ENCODE measurements around the gene ATXN1L. TPM values are rescaled to one million over a fixed set of nuclear protein-coding genes. Genes with fewer than 3 reads are reported as not detected.
"Not testable (repeated sequence)": the region's sequence is repeated elsewhere in the genome, so short reads cannot be mapped to it uniquely, and the experiment has no call there.

ATXN1L gene
- total RNA-seq, 4 donors from 2014 or later: 8.9 to 23.8 (median 15.6) TPM

DNA sequence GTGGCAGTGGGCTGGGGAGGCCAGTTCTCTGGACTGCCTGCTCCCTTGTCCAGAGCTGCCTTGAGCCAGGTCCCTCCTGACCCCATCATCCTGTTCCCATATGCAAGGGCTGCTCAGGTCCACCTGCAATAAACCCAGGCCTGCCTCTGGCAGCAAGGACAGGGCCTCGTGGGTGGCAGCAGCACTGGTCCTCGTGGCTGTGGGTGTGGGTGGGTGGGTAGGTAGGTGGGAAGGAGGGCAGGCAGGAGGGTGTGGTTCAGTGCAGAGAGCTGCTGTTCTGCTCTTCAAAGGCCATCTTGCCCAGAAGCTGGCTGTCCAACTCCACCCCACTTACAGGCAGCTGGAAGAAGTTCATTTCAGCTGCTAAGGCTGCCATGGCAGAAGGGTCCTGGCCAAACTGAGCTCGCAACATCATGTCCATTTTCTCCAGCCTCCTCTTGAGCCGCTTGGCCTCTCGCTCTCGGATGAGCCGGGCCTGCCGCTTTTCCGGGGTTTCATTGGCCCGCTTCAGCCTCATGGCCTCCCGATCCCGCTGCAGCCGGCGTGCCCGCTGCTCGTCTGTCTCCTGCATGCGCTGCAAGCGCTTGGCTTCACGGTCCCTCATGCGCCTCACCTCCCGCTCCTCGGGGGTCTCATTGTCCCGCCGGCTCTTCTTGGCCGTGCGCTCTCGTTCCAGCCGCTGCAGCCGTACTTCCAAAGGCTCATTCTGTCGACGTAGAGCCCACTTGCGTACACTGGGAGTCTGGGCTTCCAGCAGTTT lies 14.2 kb downstream of the ATXN1L start:
- DNase-seq: no peak
- Histone ChIP-seq H3K9me3 (no peaks in the 10 kb centered on the region), H3K4me3 (no peak overlapping the region), H3K27me3 (no peaks in the 10 kb centered on the region), H3K36me3 (peaks cover 4 to 94% (median 14%) of the 10 kb centered on the region in 3 donors), H3K27ac (no peak overlapping the region), H3K4me1 (no peaks in the 10 kb centered on the region)
- TF ChIP-seq POLR2A (IDR thresholded peaks at IDR 0.05) (no peak), CTCF (IDR thresholded peaks at IDR 0.05) (no peak)
- 94 to 98% methylated on average over 16 to 28 of the region's 32 CpGs for WGBS, 2 donors
- intact Hi-C loops (cut with DNase I): no loop called here

DNA sequence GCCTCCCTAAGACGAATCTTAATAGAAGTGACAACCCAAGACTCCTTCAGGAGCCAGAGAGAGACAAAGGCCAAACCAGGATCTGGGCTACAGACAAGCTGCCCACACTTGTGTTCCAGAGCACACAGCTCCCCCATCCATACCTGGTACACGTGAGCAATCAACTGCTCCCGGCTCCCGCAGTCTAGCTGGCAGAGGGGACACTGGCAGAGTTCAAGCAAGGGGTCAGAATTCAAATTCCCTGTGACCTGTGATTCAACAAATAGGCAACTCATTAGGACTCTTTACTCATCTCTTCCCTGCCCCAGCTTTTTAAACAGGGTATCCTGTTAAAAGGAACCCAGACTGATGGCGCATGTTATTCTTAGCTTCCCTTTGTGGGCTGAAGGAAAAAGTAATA lies 18.2 kb downstream of the ATXN1L start:
- peaks cover 4 to 96% (median 19%) of the 10 kb centered on the region in 3 donors for H3K36me3 ChIP-seq
- intact Hi-C loops (cut with DNase I): no loop called here

GRCh38 chr16:71865173-71865863 lies 19.5 kb downstream of the ATXN1L start:
- Histone ChIP-seq H3K27ac (no peak overlapping the region), H3K36me3 (peaks cover 0 to 95% (median 9%) of the 10 kb centered on the region in 3 donors), H3K4me1 (no peaks in the 10 kb centered on the region), H3K9me3 (no peaks in the 10 kb centered on the region), H3K4me3 (no peak overlapping the region), H3K27me3 (no peaks in the 10 kb centered on the region)
- WGBS, 2 donors: 89 to 90% methylated on average over 7 of the region's 7 CpGs
- intact Hi-C loops (cut with DNase I): no loop called here
- DNase-seq: no peak
- TF ChIP-seq CTCF (IDR thresholded peaks at IDR 0.05): no peak
- no peak for TF ChIP-seq POLR2A (IDR thresholded peaks at IDR 0.05)

More for the DNA sequence above, 18.2 kb downstream of the ATXN1L start:
- Histone ChIP-seq H3K9me3 (no peaks in the 10 kb centered on the region), H3K4me1 (no peaks in the 10 kb centered on the region), H3K27me3 (no peaks in the 10 kb centered on the region), H3K27ac (no peak overlapping the region), H3K4me3 (no peak overlapping the region)
- TF ChIP-seq POLR2A (IDR thresholded peaks at IDR 0.05): no peak
- no peak for TF ChIP-seq CTCF (IDR thresholded peaks at IDR 0.05)
- 100% methylated on average over 1 to 4 of the region's 5 CpGs for WGBS, 2 donors
- DNase-seq: no peak

- WGBS, 2 donors: 87 to 94% methylated on average over 6 of the region's 6 CpGs
These were observed 21.4 kb downstream of the ATXN1L start for GRCh38 chr16:71867175-71867574.

DNA sequence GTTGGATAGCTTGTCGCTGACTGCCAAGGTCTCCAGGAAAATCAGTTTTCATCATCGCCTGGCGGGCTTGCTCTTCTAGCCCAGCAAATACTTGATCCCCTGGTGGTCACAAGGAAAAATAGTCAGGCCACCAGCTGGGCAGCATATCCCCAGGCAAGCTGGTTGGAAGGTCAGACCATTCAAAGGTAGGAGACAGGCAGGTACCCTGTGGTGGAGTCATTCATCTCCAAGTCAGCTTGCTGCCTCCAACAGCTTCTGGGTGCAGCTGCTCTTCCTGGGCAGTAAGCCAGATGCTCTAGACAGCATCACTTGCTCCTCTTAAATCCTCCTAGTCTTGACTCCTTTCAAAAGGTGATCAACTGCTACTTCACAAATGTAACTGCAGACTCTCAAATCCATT lies 22.2 kb downstream of the ATXN1L start:
- no peaks in the 10 kb centered on the region for H3K27me3 ChIP-seq
- H3K27ac ChIP-seq: no peak overlapping the region
- intact Hi-C loops (cut with DNase I): no loop called here
- no peak overlapping the region for H3K4me3 ChIP-seq
- no peaks in the 10 kb centered on the region for H3K9me3 ChIP-seq
- H3K4me1 ChIP-seq: no peaks in the 10 kb centered on the region
- WGBS, 2 donors: 94% methylated on average over 3 of the region's 3 CpGs
- peaks cover 0 to 88% (median 9%) of the 10 kb centered on the region in 3 donors for H3K36me3 ChIP-seq
- no peak for DNase-seq
- no peak for TF ChIP-seq POLR2A (IDR thresholded peaks at IDR 0.05)
- TF ChIP-seq CTCF (IDR thresholded peaks at IDR 0.05): no peak

More at GRCh38 chr16:71867175-71867574, 21.4 kb downstream of the ATXN1L start:
- H3K36me3 ChIP-seq: peaks cover 0 to 88% (median 9%) of the 10 kb centered on the region in 3 donors
- H3K9me3 ChIP-seq; intact Hi-C loops (cut with DNase I); H3K27me3 ChIP-seq; DNase-seq; H3K27ac ChIP-seq; H3K4me3 ChIP-seq; H3K4me1 ChIP-seq: not testable (repeated sequence)
